GM23248 (cell line): Measurements from ENCODE around the gene PREX1.

Experiments used
- EZH2 ChIP-seq: fragments of 200-600 bp; sonication (generic); IDR thresholded peaks from 2 replicates; pipeline ENCODE4 v1.6.1; 2018; ENCODE audit warnings: antibody characterized with exemption, mild to moderate bottlenecking; ENCODE audit not compliant: insufficient read depth, poor library complexity, severe bottlenecking
- EZH2phosphoT487 ChIP-seq: fragments of 200-600 bp; sonication (generic); IDR thresholded peaks from 2 replicates; pipeline ENCODE4 v1.6.1; 2018; ENCODE audit warnings: antibody characterized with exemption, moderate library complexity, mild to moderate bottlenecking, low read depth; ENCODE audit not compliant: insufficient read depth

- no peak for TF ChIP-seq EZH2phosphoT487
- TF ChIP-seq EZH2 = no peak
These were observed 56.9 kb downstream of the PREX1 start for GRCh38 chr20:48770700-48771442.
